Right forelimb (tissue), 1 donor: Measurements from ENCODE around the gene OMA1.
"Not testable (repeated sequence)": the region's sequence is repeated elsewhere in the genome, so short reads cannot be mapped to it uniquely, and the experiment has no call there.

Experiments used
- DNase-seq: peaks from one replicate; pipeline ENCODE4 v3.0.0-alpha.2; 2018

Gene OMA1

DNA sequence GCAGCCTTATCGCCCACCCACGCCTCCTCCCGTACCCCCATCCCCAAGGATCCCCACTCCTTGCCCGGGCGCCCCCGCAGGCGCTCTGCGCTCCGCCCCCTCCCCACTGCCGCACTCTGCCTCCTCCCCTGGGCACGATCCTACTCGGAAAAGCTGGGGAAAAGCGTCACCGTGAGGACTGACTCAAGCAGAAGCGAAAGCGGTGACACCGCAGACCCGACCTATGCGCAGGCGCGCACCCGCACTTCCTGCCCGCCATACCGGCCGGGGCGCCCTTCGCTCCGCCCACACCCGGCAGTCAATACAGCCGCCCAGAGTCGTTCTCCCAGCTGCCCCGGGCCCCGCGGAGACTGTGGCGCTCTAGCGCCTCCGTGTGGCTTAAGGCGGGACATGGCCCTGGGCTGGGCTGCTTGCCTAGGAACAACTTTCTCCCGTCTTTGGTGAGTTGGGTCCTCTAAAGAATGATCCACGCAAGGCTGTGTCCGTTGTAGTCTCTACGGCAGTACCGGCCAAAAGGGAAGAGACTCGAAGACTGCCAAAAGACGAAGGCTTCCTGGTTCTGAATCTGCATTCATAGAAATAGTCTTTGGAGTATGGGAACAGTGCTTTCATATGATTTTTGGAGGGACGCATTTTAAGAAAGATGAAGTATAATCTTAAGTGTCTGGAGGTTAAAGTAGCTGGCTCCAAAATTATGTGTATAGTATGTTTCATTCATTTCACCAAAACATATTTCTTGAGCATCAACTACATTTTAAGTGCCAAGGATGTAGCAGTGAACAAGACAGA is at the start of gene OMA1:
Gene OMA1 (minus strand): TSS at position 207 of the 789 bp plus-strand sequence. CDS start 7,432 bp downstream, outside the sequence.
- peak; percentile 98 for DNase-seq

DNA sequence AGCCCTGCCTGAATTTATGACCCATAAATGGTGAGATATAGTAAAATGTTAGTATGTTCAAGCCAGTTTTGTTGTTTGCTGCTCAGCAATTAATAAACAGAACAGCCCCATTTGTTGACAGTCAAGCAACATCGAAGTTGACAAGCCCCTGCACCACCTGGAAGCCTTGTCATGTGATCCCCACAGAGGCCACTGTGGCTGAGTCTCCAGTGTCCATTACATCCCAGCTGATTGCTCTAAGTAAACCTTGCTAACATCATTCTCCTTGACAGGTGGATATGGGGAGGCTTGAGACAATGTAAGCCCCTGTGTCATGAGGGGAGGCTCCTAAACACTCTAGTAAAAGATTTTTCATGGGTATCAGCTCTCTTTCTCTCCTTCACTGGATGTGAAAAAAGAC is 48.0 kb upstream of the OMA1 start:
- DNase-seq, result no peak

DNA sequence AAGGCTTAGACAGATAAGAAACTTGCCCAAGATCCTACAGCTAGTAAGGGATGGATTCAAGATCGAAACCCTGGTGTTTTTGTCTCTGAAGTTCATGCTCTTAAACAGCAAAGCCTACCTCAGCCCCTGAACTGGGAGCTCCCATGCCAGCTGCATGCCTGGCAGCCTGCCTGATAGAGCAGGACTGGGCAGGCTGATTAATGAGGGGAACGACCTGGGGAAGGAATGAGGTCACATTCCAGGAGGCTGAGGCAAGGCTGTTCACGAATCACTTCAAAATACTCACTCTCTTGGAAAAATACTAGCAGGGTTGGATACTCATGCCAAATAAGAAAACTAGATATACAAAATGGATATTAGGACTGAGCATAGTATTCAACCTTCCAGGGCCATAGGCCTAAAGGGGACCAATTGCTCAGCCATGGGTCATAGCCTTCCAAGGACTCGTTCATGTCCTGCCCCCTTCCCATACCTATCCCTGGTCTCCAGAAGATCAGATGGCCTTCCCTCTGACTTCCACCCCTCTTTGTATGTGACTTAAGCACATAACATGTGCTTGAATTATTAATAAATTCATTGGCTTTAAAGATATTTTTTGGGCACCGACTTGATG is 46.1 kb upstream of the OMA1 start:
- DNase-seq, result peak; percentile 48

DNA sequence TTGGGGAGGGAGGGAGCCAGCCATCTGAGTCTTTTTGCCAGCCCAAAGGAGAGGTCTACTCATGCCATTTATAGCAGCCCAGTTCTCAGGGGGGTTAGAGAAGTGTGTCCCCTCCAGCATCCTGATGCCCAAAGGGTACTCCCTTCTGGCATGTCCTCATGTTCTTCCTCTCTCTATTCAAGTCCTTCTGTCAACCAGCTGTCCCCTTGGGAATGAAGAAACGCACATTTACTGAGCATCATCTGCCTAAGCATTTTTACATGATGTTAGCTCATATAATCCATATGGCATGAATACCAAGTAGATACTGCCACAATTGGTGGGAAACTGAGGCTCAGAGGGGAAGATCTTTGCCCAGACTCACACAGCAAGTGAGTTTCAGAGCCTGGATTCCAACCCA is 45.3 kb upstream of the OMA1 start:
- no peak for DNase-seq

DNA sequence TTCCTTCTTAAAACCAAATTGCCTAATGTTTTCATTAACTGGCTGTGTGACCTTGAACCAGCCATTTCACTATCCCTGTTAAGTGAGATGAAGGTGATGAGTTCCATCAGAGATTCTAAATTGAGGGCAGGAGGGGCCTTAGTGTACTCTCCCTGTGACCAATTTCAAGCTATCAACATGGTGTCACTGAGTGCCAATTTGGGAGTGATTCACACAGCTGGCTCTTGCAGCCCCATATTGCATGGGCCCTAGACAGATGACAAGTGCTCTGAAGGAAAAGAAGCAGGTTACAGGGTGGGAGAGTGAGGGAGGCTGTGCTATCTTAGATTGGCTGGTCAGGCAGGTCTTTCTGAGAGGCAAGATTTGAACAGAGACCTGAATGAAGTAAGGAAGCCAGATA is 43.5 kb upstream of the OMA1 start:
- no peak for DNase-seq

DNA sequence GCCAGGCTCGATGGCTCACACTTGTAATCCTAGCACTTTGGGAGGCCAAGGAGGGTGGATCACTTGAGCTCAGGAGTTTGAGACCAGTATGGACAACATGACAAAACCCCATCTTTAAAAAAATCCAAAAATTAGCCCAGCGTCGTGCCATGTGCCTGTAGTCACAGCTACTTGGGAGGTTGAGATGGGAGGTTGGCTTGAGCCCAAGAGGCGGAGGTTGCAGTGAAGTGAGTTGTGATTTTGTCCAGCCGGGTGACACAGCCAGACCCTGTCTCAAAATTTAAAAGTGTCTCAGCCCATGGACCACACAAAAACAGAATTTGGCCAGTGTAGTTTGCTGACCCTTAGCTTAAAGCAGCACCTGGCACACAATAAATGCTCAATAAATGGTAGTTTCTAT is 41.9 kb upstream of the OMA1 start:
- DNase-seq, result no peak

DNA sequence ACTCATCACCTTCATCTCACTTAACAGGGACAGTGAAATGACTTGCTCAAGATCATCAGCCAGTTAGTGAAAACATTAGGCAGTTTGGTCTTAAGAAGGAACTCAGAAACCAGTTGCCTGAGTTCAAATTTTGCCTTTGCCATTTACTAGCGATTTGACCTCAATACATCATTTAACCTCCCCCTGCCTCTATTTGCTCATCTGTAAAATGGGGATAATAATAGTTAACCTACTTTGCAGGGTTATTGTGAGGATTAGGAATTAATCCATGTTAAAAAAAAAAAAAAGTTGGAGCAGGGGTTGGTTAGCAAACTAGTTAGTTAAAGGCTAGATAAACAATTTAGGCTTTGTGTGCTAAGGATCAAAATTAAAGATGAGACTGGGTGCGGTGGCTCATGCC is 41.1 kb upstream of the OMA1 start:
- DNase-seq, result no peak

DNA sequence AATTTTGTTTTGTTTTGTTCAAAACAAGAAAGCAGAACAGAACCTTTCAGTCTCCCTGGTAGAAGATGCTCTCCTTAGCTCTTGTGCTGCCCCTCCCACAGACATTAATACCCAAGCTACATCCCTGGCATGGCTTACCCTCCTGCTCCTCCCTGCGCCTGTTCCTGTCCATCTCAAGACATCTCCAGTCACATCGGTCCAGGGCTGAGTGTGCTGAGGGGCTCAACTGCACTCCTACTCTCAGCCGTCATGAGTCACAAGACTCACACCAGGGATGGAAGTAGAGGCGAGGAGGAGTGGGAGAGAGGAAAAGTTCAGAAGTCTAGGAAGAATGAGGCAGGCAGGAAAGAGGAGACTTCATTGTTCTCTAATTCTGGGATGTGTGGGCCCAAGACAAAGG is 39.7 kb upstream of the OMA1 start:
- no peak for DNase-seq

DNA sequence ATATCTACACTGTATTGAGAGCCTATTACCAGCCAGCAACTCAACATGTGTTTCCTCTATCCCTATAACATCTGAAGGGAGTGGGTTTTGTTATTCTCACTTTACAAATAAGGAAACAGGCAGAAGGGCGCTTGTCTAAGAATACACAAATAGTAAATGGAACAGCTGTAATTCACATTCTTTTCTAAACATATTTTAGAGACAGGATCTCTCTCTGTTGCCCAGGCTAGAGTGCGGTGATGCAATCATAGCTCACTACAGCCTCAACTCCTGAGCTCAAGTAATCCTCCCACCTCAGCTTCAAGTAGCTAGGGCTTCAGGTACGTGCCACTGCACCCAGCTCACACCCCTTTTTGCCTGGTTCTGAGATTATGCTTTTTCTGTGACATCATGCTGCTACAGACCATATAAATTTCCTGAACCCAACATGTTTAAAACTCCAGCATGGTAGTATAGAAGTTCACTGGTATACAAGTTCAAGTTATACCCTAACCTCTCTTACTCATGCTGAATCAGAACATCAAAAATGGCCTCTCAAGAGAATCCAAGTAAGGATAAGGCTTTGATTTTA is 39.1 kb upstream of the OMA1 start:
- DNase-seq, result no peak

DNA sequence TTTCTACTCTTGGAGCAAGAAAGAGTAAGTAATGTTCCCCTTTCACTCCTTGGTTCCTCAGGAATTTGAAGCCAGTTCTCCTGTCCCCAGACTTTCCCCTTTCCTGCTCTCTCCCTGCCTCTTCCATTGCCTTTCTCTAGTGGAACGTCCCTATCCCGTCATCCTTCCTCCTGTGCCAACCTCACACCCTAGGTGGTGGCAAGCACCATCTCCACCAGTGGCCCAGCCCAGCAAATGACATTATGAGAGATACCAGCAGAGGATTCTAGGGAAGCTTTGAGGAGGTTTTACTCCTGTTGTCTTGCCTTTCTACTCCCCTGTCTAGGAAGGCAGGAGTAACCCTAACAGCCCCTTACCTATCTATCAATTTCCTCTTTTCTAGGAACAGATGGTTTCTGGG is 38.6 kb upstream of the OMA1 start:
- DNase-seq, result no peak

DNA sequence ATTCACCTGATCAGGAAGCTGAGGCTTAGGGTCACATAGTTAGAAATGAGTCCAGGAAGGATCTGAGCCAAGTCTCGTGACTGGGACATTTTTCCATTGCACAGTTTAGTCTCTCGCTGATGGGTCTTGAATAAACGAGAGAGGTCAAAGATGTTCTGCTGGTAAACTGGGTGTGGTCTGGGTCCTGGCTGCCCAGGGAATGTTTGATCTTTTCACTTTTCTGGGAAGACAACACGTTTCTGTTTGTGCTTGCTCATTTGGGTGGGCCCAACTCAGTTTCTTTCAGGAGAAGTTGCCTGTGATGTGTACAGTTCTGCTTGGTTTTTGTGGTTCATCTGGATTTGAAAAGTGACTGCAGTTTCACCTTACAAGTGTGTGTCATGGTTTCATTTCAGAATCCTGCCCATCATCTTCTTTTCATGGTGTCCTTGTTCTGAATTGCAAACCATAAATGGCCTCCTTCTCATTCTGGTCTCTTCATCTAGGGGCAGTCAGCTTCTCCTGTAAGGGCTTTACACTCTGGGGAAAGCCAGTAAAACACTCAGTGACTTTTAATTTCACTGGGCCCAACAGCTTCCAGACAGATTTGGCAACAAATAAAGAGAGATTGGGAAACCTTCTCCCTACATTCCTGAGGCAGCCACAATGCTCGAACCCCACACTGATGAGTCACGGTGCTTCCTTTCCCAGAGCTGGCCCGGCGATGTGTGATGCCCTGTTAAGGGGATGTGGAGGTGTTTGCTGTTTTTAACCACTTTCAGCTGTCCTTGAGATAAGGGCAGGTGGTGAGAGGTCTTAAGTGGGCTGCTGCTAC is 37.8 kb upstream of the OMA1 start:
- DNase-seq, result no peak

DNA sequence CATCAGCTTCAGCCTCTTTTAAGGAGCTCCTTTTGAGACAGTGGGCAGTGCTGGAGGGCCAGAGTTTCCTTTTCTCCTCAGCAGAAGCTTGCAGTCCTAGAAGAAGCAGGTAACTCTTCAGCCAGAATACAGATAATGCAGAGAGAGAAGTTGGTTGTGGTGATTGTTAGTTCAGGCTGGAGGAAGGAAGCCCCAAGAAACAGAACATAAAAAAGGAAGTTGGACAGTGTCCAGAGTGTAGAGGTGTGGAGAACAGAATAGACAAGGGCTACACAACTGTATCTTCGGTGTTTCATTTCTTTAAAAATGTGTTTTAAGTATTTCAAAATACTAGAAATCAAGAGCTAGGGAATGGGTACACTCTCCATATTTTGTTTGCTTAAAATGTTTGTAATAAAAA is 37.0 kb upstream of the OMA1 start:
- DNase-seq, result no peak

DNA sequence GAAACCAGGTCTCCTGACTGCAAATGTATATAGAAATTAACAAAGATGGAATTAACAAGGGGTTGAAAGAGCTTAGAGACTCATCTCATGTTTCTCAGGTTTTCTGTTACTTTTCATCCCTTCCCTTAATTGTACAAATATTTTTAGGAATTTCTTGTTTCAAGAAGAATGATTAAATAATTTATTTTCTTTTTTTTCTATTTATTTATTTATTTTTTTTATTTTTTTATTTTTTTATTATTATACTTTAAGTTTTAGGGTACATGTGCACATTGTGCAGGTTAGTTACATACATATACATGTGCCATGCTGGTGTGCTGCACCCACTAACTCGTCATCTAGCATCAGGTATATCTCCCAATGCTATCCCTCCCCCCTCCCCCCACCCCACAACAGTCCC is 35.6 kb upstream of the OMA1 start:
- not testable (repeated sequence) for DNase-seq

DNA sequence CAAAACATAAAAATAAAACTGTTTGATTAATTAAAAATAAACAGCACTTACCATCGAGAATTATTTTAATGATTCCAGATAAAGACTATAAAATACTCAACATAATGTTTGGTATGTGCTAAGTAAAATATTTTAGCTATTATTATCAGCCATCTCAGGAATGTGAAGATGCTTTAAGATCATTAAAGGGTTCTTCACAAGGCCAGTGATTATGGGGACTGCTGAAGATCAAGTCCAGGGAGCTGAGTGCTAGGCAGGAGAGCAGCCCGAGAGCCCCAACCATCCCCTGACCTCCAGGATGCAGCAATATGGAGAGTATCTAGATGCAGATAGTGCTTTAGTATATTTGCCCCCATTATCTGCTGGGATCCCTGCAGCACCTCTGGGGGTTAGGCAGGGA is 35.1 kb upstream of the OMA1 start:
- DNase-seq, result no peak

DNA sequence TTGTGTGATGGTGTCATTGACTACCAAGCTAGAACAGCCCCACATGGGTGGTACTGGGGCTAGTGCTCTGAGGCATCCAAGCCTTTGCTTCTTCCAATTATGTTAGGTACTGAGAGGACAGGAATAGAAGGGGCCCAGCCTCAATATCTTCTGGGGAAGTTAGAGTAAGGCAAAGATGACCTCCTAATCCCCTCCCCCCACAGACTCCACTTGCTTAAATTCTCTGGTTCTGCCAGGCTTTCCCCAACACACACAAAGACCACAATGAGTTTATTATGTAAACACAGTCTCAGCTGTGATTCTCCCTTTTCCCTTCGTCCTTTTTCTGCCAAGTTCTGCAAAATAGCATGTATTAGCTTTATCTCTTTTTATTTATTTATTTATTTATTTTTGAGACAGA is 33.7 kb upstream of the OMA1 start:
- no peak for DNase-seq

DNA sequence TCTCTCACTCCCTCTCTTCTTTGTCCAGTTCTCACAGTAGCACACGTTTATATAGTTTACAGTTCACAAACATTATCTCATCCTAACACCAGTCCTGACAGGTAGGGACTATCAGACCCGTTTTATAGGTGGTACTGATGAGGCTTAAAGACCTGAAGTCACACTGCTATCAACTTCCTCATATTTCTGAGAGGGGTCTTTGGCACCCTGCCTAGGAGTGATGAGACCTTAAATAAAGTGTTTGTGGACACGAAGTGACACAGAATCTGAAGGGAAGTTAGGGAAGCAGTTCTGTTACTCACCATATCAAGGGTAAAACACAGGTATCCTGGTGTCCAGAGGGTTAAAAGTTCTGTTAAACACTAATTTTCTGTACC is 31.1 kb upstream of the OMA1 start:
- no peak for DNase-seq

DNA sequence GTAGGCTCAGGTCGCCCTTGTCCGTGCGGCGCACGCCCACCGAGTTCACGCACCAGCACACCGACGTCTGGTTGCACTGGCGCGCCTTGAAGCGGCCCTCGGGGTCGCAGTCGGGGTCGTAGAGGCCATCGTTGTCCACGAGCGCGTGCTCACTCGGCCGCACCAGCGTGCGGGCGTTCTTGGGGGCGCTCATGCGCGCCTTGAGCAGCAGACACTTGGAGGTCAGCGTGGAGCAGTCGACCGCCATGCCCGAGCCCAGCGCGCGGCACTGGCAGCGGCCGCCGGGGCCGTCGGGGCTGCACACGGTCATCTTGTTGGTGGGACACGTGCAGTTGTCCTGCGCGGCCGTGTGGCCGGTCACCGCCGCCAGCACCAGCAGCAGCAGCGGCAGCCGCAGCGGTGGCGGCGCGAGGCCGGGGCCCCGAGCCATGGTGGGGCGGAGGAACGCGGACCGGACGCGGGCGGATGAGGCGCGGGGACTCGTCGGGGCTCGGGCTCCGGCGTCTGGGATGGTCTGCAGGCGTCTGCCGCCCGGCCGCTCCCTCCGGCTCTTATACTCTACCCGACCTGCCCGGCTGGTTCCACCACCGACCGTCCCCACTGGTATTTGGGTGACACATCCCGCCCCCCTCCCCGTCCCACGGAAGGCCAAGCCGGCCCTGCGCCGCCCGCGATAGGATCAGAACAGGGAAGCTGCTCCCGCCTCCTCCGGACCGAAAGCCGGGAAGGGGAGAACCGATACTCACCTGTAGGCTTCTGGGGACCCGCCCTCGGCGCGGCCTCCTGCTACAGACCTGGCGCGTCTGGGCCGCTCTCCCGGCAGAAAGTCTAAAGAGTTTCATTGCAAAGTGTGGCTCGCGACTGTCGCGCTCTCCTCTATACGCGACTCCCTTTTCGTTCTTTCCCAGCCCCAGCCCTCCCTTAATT is 30.5 kb upstream of the OMA1 start, which contains the start of gene TACSTD2:
Gene TACSTD2 (minus strand): TSS at position 526 of the 927 bp plus-strand sequence. CDS start 96 bp downstream, at position 430.
- DNase-seq, result no peak

DNA sequence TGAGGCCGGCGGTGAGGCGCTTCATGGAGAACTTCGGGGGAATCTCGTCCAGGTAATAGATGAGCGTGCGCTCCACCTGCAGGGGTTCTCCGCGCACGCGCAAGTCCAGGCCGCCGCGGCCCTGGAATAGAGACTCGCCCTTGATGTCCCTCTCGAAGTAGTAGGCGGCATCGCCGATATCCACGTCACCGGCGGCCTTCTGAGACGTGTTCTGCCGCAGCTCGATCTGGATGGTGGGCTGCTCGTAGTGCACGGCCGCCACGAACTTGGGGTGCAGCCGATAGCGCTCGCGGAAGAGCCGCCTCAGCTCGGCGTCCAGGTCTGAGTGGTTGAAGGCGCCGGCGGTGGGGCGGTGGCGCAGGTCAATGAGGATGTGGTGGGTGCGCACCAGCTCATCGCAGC is 29.8 kb upstream of the OMA1 start:
- DNase-seq, result no peak

DNA sequence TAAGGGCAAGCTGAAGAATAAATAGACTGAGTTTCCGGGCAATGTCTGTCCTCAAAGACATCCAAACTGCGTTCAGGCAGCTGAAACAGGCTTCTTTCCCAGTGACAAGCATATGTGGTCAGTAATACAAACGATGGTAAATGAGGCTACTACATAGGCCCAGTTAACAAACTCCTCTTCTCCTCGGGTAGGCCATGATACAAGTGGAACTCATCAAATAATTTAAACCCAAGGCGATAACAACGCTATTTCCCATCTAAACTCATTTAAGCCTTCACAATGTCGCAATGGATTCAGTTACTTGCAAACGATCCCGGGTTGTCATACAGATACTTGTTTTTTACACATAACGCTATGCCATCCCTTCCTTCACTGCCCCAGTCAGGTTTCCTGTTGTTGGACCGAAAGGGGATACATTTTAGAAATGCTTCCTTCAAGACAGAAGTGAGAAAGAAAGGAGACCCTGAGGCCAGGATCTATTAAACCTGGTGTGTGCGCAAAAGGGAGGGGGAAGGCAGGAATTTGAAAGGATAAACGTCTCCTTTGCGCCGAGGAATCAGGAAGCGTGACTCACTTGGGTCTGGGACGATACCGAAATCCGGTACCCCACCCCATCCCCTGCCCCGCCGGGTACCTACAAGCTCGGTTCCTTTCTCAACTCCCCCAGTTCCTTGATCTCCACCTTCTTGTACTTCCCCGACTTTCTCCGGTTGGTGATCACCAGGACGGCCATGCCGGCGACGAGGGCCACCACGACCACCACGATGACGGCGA is 29.2 kb upstream of the OMA1 start:
- no peak for DNase-seq

DNA sequence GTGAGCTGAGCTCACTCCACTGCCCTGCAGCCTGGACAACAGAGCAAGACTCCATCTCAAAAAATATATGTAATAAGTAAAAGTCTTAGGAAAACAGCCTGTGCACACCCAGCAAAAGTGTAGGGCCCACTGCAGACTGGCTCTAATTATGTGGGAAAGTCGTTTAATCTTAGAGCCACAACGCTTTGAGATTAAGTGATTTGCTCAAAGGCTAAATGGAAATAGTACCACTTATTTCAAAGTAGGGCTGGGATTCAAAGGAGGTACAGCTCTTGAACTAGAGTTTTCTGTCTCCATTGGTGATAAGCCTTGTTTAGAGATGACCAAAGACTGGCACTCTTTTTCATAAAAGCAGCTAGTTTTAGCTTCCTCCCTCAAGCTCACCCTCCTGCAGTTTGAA is 28.3 kb upstream of the OMA1 start:
- DNase-seq, result no peak
